ENCODE measurements around the gene RYR3.

RYR3 gene

GRCh38 chr15:33641069-33641468 lies 330.3 kb downstream of the RYR3 start:
- no peak for DNase-seq (ENCODE audit: low read depth in 2 of 2)

- no peak for DNase-seq (ENCODE audit: low read depth in 2 of 2)
Measured at GRCh38 chr15:33644304-33644703, 333.5 kb downstream of the RYR3 start.

GRCh38 chr15:33646744-33647143 lies 336.0 kb downstream of the RYR3 start:
- DNase-seq (ENCODE audit: low read depth in 2 of 2) = no peak

- DNase-seq (ENCODE audit: low read depth in 2 of 2) = no peak
Measured at GRCh38 chr15:33649217-33649933, 338.6 kb downstream of the RYR3 start.

- DNase-seq (ENCODE audit: low read depth in 2 of 2) = no peak
Measured at GRCh38 chr15:33654860-33655259, 344.1 kb downstream of the RYR3 start.

GRCh38 chr15:33655488-33655887 lies 344.7 kb downstream of the RYR3 start:
- no peak for DNase-seq (ENCODE audit: low read depth in 2 of 2)

GRCh38 chr15:33656168-33656567 lies 345.4 kb downstream of the RYR3 start:
- DNase-seq (ENCODE audit: low read depth in 2 of 2) = no peak

GRCh38 chr15:33660151-33660550 lies 349.4 kb downstream of the RYR3 start:
- no peak for DNase-seq (ENCODE audit: low read depth in 2 of 2)

- DNase-seq (ENCODE audit: low read depth in 2 of 2) = no peak
Measured at GRCh38 chr15:33662014-33662413, 351.2 kb downstream of the RYR3 start.

GRCh38 chr15:33664947-33665346 lies 354.2 kb downstream of the RYR3 start:
- no peak for DNase-seq (ENCODE audit: low read depth in 2 of 2)

GRCh38 chr15:33670567-33670966 lies 359.8 kb downstream of the RYR3 start:
- DNase-seq (ENCODE audit: low read depth in 2 of 2) = no peak

GRCh38 chr15:33671456-33671855 lies 360.7 kb downstream of the RYR3 start:
- no peak for DNase-seq (ENCODE audit: low read depth in 2 of 2)

GRCh38 chr15:33675246-33675645 lies 364.5 kb downstream of the RYR3 start:
- no peak for DNase-seq (ENCODE audit: low read depth in 2 of 2)

- no peak for DNase-seq (ENCODE audit: low read depth in 2 of 2)
Measured at GRCh38 chr15:33677238-33677830, 366.6 kb downstream of the RYR3 start.

- DNase-seq (ENCODE audit: low read depth in 2 of 2) = no peak
Measured at GRCh38 chr15:33678176-33678575, 367.4 kb downstream of the RYR3 start.

GRCh38 chr15:33678602-33679001 lies 367.8 kb downstream of the RYR3 start:
- DNase-seq (ENCODE audit: low read depth in 2 of 2) = no peak

GRCh38 chr15:33679061-33679460 lies 368.3 kb downstream of the RYR3 start:
- no peak for DNase-seq (ENCODE audit: low read depth in 2 of 2)

GRCh38 chr15:33680336-33680735 lies 369.6 kb downstream of the RYR3 start:
- no peak for DNase-seq (ENCODE audit: low read depth in 2 of 2)

GRCh38 chr15:33693166-33693800 lies 382.5 kb downstream of the RYR3 start:
- no peak for DNase-seq (ENCODE audit: low read depth in 2 of 2)

- no peak for DNase-seq (ENCODE audit: low read depth in 2 of 2)
Measured at GRCh38 chr15:33698126-33698525, 387.4 kb downstream of the RYR3 start.

GRCh38 chr15:33699145-33699544 lies 388.4 kb downstream of the RYR3 start:
- no peak for DNase-seq (ENCODE audit: low read depth in 2 of 2)

- DNase-seq (ENCODE audit: low read depth in 2 of 2) = no peak
Measured at GRCh38 chr15:33699691-33700447, 389.1 kb downstream of the RYR3 start.

Measured in stimulated activated CD4-positive, alpha-beta T cell treated with anti-CD3 and anti-CD28 coated beads, Interleukin-1b, Interleukin-23, amount 100 ng/mL, for 1 hour (primary cell).